Stimulated activated CD4-positive, alpha-beta T cell treated with anti-CD3 and anti-CD28 coated beads, Interleukin-15, amount 100 ng/mL, for 1 hour (primary cell): ENCODE data around the gene C1orf53.
"Not testable (repeated sequence)": the region's sequence is repeated elsewhere in the genome, so short reads cannot be mapped to it uniquely, and the experiment has no call there.

Source experiments
- DNase-seq, 2 donors: peaks; one replicate each; pipeline ENCODE4 v3.0.0-alpha.2; 2020; ENCODE audit warnings: low read depth in 1 of 2, low spot score in 1 of 2

C1orf53 gene

DNA sequence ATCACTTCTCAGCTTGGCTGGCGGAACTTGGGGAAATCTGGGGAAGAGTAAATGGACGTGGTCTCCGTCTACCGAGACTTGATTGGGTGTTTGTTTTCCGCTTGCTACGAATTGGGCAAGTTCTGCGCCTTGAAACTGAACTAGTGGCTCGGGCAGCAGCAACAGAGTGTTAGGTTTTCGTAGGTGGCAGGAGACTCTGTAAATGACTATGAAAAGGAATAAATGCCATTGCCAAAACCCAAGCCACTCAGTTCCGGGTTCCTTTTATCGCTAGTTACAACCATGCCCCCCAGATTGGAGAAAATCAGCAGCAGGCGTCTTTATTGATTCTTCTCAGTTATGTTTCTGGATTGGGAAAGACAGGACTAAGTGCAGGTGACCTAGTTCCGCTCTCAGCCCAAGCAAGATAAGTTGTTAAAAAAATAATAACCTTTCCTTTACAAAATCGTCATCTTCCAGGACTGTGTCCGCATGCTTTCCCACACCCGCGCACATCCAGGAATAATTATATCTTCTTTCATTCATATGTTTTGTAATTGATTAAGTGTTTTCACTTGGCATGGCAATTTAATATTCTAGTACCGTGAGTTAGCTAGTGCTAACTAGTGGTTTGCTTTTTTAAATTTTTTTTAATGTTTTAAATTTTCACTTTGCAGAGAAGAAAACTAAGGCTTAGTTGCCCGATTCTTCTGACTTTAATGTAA lies 18.1 kb downstream of the C1orf53 start:
- DNase-seq = no peak

GRCh38 chr1:197921235-197922069 lies 19.0 kb downstream of the C1orf53 start:
- no peak for DNase-seq

GRCh38 chr1:197922070-197922390 lies 19.6 kb downstream of the C1orf53 start:
- no peak for DNase-seq

- no peak for DNase-seq
These were observed 20.6 kb downstream of the C1orf53 start for GRCh38 chr1:197923038-197923437.

DNA sequence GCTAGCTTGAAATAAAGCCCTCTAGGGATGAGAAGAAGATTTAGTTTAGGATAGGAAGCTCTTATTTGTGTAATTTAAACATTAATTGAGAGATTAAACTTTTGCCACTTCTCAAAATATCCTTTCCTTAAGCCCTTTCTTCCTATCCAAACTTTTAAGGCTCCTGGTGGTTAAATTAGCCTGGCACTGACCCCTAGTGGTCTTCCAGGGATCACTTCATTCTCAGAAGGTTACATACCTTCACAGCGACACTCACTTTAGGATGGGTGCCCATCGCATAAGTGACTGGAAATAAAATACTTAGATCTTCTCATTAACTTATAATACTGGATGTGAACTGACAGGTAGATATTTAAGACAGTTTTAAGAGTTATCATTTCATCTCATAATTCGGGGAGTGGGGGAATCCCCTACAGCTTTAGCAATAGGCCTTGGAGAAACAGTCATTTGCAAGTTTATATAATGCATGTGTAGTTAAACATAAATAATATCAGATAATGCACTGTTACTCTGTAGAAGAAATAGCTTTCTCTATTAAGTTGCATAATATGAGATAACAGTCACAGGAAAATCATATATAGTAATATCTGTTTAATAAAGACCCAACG lies 22.2 kb downstream of the C1orf53 start:
- DNase-seq = no peak

- no peak for DNase-seq
These were observed 25.7 kb downstream of the C1orf53 start for GRCh38 chr1:197927908-197928665.

GRCh38 chr1:197928849-197929336 lies 26.5 kb downstream of the C1orf53 start:
- DNase-seq = no peak

DNA sequence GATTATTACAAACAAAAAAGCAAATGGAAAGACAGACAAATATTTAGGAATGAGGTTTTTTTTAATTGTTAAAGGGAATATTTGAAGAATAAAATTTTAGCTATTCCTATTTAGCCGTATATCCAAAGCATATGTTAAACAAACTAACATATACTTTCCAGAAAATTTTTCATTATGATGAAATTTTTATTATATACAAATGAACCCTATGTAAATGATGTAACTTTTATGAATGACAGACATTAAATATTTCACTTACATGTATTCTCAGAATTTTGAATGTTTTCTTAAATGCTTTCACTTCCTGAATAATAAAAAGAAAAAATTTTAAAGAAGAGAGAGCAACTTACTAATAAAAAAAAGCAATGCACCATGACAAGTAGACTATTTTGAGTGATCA lies 30.6 kb downstream of the C1orf53 start:
- no peak for DNase-seq

GRCh38 chr1:197933647-197934046 lies 31.2 kb downstream of the C1orf53 start:
- DNase-seq = no peak

- DNase-seq = no peak
These were observed 35.0 kb downstream of the C1orf53 start for GRCh38 chr1:197937381-197937780.

DNA sequence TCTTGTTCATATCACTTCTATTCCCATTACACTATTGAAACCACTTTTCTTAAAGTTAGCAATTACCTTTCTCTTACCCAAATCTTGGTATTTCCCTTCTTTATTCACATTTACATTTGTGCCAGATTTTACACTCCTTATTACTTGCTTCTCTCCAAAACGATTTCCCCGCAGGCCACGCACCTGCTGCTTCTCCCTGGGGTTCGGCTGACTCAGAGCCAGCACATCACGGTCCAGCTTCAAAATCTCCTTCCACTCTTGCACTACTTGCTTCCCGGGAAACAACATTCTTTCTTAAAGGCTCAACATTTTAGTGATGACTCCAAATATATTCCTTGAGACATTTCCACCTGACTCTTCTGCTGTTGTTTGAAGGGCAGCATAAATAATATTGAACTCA lies 35.5 kb downstream of the C1orf53 start:
- DNase-seq = no peak

DNA sequence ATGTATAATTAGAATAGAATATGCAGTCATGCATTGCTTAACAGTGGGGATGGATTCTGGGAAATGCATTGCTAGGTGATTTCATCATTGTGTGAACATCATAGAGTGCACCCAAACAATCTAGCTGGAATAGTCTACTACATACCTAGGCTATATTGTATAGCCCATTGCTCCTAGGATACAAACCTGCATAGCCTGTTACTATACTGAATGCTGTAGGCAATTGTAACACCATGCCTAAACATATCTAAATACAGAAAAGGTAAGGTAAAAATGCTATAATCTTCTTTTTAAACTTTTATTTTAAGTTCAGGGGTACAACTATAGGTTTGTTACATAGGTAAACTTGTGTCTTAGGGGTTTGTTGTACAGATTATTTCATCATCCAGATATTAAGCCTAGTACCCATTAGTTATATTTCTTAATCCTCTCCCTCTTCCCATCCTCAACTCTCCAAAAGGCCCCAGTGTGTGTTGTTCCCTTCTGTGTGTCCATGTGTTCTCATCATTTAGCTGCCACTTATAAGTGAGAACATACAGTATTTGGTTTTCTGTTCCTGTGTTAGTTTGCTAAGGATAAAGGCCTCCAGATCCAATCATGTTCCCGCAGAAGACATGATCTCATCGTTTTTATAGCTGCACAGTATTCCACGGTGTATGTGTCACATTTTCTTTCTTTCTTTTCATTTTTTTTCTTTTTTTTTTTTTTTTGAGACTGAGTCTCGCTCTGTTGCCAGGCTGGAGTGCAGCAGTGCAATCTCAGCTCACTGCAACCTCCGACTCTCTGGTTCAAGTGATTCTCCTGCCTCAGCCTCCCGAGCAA lies 36.9 kb downstream of the C1orf53 start:
- DNase-seq = not testable (repeated sequence)

DNA sequence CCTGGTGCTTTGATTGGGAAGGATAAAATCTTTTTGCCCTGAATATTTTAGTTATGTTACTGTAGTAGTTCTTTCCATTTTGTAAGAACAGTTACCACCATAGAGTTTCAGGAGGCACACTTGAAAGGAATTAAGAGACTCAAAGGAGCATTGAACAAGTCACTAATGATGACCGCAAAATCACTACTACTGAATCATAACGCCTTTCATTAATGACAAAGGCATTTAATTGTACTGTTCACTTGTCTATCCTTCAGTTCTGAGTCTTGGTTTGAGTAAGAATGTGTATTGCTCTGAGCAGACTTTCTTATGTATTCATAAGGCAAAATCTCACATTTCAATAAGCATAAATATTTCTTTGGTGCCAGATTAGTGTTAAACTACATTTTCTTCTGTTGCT lies 39.6 kb downstream of the C1orf53 start:
- no peak for DNase-seq

DNA sequence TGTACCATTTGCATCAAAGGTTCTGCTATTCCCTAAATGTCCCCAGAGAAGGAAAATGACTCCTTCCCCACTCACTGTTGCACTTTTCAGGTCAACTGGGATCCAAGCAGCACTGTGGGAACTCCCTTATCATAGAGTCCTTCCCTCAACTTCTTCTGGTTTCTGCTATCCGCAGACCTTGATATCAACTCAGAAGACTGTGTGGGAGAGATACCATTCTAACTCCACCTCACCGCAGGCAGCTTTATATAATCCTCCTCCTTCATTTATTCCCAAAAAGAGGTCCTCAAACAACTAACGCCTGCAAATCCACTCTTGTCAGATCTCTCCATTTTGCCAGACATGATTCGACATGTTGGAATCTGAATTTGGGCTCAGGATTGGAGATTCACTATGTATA lies 42.1 kb downstream of the C1orf53 start:
- no peak for DNase-seq

- no peak for DNase-seq
These were observed 46.8 kb downstream of the C1orf53 start for GRCh38 chr1:197948926-197949899.

DNA sequence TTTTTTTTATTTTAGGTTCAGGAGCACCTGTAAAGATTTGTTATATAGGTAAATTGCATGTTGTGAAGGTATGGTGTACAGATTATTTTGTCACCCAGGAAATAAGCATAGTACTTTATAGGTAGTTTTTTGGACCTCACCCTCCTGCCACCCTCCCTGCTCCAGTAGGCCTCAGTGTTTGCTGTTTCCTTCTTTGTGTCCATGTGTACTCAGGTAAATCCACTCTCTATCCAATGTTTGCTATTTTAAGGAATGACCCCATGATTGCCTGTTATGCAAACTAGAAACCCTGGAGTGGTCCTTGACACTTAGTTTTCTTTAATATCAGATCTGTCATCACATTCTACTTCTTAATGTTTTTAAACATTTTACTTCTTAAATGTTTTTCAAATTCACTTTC lies 48.7 kb downstream of the C1orf53 start:
- no peak for DNase-seq

DNA sequence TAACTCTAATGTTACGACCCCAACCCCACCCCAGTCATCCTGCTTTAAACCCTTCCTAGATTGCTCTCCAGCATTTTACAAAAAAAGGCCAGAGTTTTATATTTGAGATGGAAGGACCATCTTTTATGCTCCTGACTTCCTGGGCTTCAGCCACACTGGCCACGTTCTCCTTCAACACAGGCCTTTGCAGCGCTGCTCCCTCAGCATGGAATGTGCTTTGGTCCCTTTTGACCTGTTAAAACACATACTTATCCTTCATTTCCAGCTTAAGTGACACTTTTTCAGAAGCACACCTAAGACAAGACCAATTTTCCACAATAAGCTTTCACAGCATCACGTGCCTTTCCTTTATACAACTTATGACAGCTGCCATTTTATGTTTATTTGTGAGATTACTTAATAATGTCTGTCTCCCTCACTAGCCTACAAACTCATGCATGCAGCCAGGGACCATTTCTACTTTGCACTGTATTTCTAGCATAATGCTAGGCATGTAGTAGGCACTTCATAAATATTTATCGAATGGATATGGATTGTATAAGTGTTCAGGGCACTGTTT lies 49.3 kb downstream of the C1orf53 start:
- DNase-seq = no peak

DNA sequence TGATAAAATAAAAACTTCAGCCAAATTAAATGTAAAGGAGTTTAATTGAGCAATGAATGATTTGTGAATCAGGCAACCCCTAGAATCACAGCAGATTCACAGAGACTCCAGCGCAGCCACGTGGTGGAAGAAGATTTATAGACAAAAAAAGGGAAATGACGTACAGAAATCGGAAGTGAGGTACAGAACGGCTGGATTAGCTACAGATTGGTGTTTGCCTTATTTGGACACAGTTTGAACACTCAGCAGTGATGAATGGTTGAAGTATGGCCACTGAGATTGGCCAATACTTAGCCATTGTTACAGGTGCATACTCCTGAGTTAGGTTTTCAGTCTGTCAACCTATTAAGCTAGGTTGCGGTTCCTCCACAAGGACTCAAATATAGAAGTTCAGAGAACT lies 51.0 kb downstream of the C1orf53 start:
- DNase-seq = not testable (repeated sequence)
